Memory B cell (primary cell): ENCODE measurements around the gene DDC.
A peak's percentile ranks its signal among the peaks of the same experiment; 100 is the strongest.

ENCODE experiments used
- ATAC-seq: fragments of 150-1000 bp; cut with Tn5 transposase; 2 replicates; pipeline ENCODE4 v1.10.0; 2021; ENCODE audit warnings: low read depth, mild to moderate bottlenecking, moderate library complexity
- DNase-seq, 2 donors: peaks; one replicate each; pipeline ENCODE4 v3.0.0; 2022; ENCODE audit warnings: low spot score in 2 of 2
- H3K27ac Mint-ChIP-seq: one replicate; pipeline ENCODE4 v1.8.0; 2022; ENCODE audit warnings: mild to moderate bottlenecking, moderate library complexity, mixed read lengths
- H3K27me3 Mint-ChIP-seq: one replicate; pipeline ENCODE4 v1.8.0; 2022; ENCODE audit warnings: mixed read lengths
- H3K36me3 Mint-ChIP-seq: one replicate; pipeline ENCODE4 v1.8.0; 2022; ENCODE audit warnings: mild to moderate bottlenecking, mixed read lengths
- H3K4me1 Mint-ChIP-seq: one replicate; pipeline ENCODE4 v1.8.0; 2022; ENCODE audit warnings: mixed read lengths
- H3K4me3 Mint-ChIP-seq: one replicate; pipeline ENCODE4 v1.8.0; 2022; ENCODE audit warnings: mild to moderate bottlenecking, moderate library complexity, mixed read lengths
- H3K9me3 Mint-ChIP-seq: one replicate; pipeline ENCODE4 v1.8.0; 2022; ENCODE audit warnings: mixed read lengths

DDC gene

GRCh38 chr7:50448823-50449222 lies 116.4 kb downstream of the DDC start:
- Mint-ChIP-seq H3K9me3 (no peaks in the 10 kb centered on the region), H3K4me3 (no peak overlapping the region), H3K27me3 (no peaks in the 10 kb centered on the region), H3K27ac (peak overlapping the region; percentile 20), H3K4me1 (peaks cover 6% of the 10 kb centered on the region), H3K36me3 (peaks cover 22% of the 10 kb centered on the region)
- no peak for DNase-seq
- ATAC-seq: no peak

- DNase-seq: no peak
- ATAC-seq: no peak
- Mint-ChIP-seq H3K36me3 (peaks cover 27% of the 10 kb centered on the region), H3K9me3 (no peaks in the 10 kb centered on the region), H3K27ac (no peak overlapping the region), H3K4me3 (no peak overlapping the region), H3K4me1 (peaks cover 6% of the 10 kb centered on the region), H3K27me3 (no peaks in the 10 kb centered on the region)
Measured at GRCh38 chr7:50446542-50446960, 118.7 kb downstream of the DDC start.

- Mint-ChIP-seq H3K36me3 (peaks cover 19% of the 10 kb centered on the region), H3K4me3 (no peak overlapping the region), H3K4me1 (no peaks in the 10 kb centered on the region), H3K27ac (no peak overlapping the region), H3K9me3 (no peaks in the 10 kb centered on the region), H3K27me3 (no peaks in the 10 kb centered on the region)
- ATAC-seq: no peak
- DNase-seq: no peak
Measured at GRCh38 chr7:50436133-50436806, 128.9 kb downstream of the DDC start.

- no peak for ATAC-seq
- Mint-ChIP-seq H3K4me3 (no peak overlapping the region), H3K36me3 (peaks cover 2% of the 10 kb centered on the region), H3K27ac (no peak overlapping the region), H3K4me1 (no peaks in the 10 kb centered on the region), H3K27me3 (no peaks in the 10 kb centered on the region), H3K9me3 (no peaks in the 10 kb centered on the region)
- no peak for DNase-seq
Measured at GRCh38 chr7:50431722-50432305, 133.4 kb downstream of the DDC start.

GRCh38 chr7:50431316-50431715 lies 133.9 kb downstream of the DDC start:
- H3K27ac Mint-ChIP-seq: no peak overlapping the region
- H3K36me3 Mint-ChIP-seq: no peaks in the 10 kb centered on the region
- H3K9me3 Mint-ChIP-seq: no peaks in the 10 kb centered on the region
- no peak overlapping the region for H3K4me3 Mint-ChIP-seq
- H3K4me1 Mint-ChIP-seq: no peaks in the 10 kb centered on the region
- no peak for ATAC-seq
- no peak for DNase-seq
- H3K27me3 Mint-ChIP-seq: no peaks in the 10 kb centered on the region

- Mint-ChIP-seq H3K27ac (no peak overlapping the region), H3K4me1 (peaks cover 2% of the 10 kb centered on the region), H3K36me3 (no peaks in the 10 kb centered on the region), H3K9me3 (no peaks in the 10 kb centered on the region), H3K27me3 (no peaks in the 10 kb centered on the region), H3K4me3 (no peak overlapping the region)
- ATAC-seq (no peak), DNase-seq (no peak)
Measured at GRCh38 chr7:50428911-50429310, 136.3 kb downstream of the DDC start.

GRCh38 chr7:50427518-50427917 lies 137.7 kb downstream of the DDC start:
- ATAC-seq (no peak), DNase-seq (no peak)
- Mint-ChIP-seq H3K4me1 (peaks cover 4% of the 10 kb centered on the region), H3K4me3 (no peak overlapping the region), H3K9me3 (no peaks in the 10 kb centered on the region), H3K27me3 (no peaks in the 10 kb centered on the region), H3K27ac (no peak overlapping the region), H3K36me3 (no peaks in the 10 kb centered on the region)

- Mint-ChIP-seq H3K27me3 (no peaks in the 10 kb centered on the region), H3K36me3 (no peaks in the 10 kb centered on the region), H3K4me1 (peaks cover 4% of the 10 kb centered on the region), H3K4me3 (no peak overlapping the region), H3K9me3 (no peaks in the 10 kb centered on the region), H3K27ac (no peak overlapping the region)
- no peak for DNase-seq
- no peak for ATAC-seq
Measured at GRCh38 chr7:50426280-50427045, 138.7 kb downstream of the DDC start.

- Mint-ChIP-seq H3K27me3 (no peaks in the 10 kb centered on the region), H3K4me3 (no peak overlapping the region), H3K4me1 (peaks cover 4% of the 10 kb centered on the region), H3K9me3 (no peaks in the 10 kb centered on the region), H3K36me3 (no peaks in the 10 kb centered on the region), H3K27ac (peak overlapping the region; percentile 21)
- DNase-seq: no peak
- ATAC-seq: no peak
Measured at GRCh38 chr7:50425318-50425717, 139.9 kb downstream of the DDC start.

GRCh38 chr7:50423860-50424259 lies 141.3 kb downstream of the DDC start:
- H3K4me3 Mint-ChIP-seq: no peak overlapping the region

GRCh38 chr7:50422858-50423257 lies 142.3 kb downstream of the DDC start:
- H3K27ac Mint-ChIP-seq: no peak overlapping the region
- ATAC-seq (no peak), DNase-seq (no peak)
- no peaks in the 10 kb centered on the region for H3K36me3 Mint-ChIP-seq
- peaks cover 6% of the 10 kb centered on the region for H3K4me1 Mint-ChIP-seq
- no peaks in the 10 kb centered on the region for H3K27me3 Mint-ChIP-seq
- no peak overlapping the region for H3K4me3 Mint-ChIP-seq
- no peaks in the 10 kb centered on the region for H3K9me3 Mint-ChIP-seq

More at GRCh38 chr7:50423860-50424259, 141.3 kb downstream of the DDC start:
- H3K9me3 Mint-ChIP-seq: no peaks in the 10 kb centered on the region
- ATAC-seq (no peak), DNase-seq (no peak)
- H3K27ac Mint-ChIP-seq: no peak overlapping the region
- H3K36me3 Mint-ChIP-seq: no peaks in the 10 kb centered on the region
- H3K27me3 Mint-ChIP-seq: no peaks in the 10 kb centered on the region
- H3K4me1 Mint-ChIP-seq: peaks cover 4% of the 10 kb centered on the region

- peaks cover 22% of the 10 kb centered on the region for H3K4me1 Mint-ChIP-seq
Measured at GRCh38 chr7:50421043-50421442, 144.2 kb downstream of the DDC start.

GRCh38 chr7:50418526-50419290 lies 146.5 kb downstream of the DDC start:
- no peak overlapping the region for H3K4me3 Mint-ChIP-seq
- no peak overlapping the region for H3K27ac Mint-ChIP-seq
- H3K4me1 Mint-ChIP-seq: peaks cover 37% of the 10 kb centered on the region
- no peak for ATAC-seq
- no peak for DNase-seq
- peaks cover 2% of the 10 kb centered on the region for H3K36me3 Mint-ChIP-seq
- no peaks in the 10 kb centered on the region for H3K27me3 Mint-ChIP-seq
- H3K9me3 Mint-ChIP-seq: no peaks in the 10 kb centered on the region

More at GRCh38 chr7:50421043-50421442, 144.2 kb downstream of the DDC start:
- no peaks in the 10 kb centered on the region for H3K36me3 Mint-ChIP-seq
- no peak overlapping the region for H3K4me3 Mint-ChIP-seq
- no peaks in the 10 kb centered on the region for H3K27me3 Mint-ChIP-seq
- no peak overlapping the region for H3K27ac Mint-ChIP-seq
- no peaks in the 10 kb centered on the region for H3K9me3 Mint-ChIP-seq
- no peak for ATAC-seq
- DNase-seq: no peak

GRCh38 chr7:50418086-50418515 lies 147.1 kb downstream of the DDC start:
- ATAC-seq: peak; percentile 75
- Mint-ChIP-seq H3K27me3 (no peaks in the 10 kb centered on the region), H3K4me1 (peaks cover 42% of the 10 kb centered on the region), H3K27ac (peak overlapping the region; percentile 17), H3K4me3 (no peak overlapping the region), H3K9me3 (no peaks in the 10 kb centered on the region), H3K36me3 (peaks cover 2% of the 10 kb centered on the region)
- peak; percentile 51 to 59 for DNase-seq
